ENCODE results near the gene NHEJ1. TPM values are rescaled to one million over a fixed set of nuclear protein-coding genes. Genes with fewer than 3 reads are reported as not detected.

The NHEJ1 gene
- total and polyA plus RNA-seq, 2 of the 13 experiments (the other 11 are each of a cell fraction or from before 2014, with no cell fraction given), result 30.0 to 30.7 TPM

DNA sequence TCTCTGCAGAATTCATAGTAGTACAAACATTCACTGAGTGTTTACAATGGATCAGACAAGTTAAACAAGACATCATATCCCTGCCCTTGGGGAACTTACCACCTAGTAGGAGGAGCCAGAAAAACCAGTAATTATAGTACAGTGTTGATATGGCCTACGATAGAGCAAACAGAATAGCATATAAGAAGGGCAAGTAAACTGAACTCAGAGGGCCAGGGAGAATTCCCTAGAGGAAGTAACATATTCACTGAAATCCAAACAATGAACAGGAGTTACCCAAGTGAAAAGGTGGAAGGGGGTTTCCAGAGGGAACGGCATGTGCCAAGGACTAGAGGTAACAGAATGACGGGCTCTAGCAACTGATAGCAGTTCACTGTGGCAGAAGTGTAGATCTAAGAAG is 34.1 kb downstream of the NHEJ1 start (continued):
- TF ChIP-seq, protein P1, sequence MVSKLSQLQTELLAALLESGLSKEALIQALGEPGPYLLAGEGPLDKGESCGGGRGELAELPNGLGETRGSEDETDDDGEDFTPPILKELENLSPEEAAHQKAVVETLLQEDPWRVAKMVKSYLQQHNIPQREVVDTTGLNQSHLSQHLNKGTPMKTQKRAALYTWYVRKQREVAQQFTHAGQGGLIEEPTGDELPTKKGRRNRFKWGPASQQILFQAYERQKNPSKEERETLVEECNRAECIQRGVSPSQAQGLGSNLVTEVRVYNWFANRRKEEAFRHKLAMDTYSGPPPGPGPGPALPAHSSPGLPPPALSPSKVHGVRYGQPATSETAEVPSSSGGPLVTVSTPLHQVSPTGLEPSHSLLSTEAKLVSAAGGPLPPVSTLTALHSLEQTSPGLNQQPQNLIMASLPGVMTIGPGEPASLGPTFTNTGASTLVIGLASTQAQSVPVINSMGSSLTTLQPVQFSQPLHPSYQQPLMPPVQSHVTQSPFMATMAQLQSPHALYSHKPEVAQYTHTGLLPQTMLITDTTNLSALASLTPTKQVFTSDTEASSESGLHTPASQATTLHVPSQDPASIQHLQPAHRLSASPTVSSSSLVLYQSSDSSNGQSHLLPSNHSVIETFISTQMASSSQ (IDR thresholded peaks at IDR 0.05; ENCODE audit: low read depth), result no peak; the same call in 1 of the 2 replicates
- TF ChIP-seq, protein P1 (CRISPR knock-in tag; IDR thresholded peaks at IDR 0.05; ENCODE audit: borderline replicate concordance), result no peak; the same call in 1 of the 2 replicates
- TF ChIP-seq TARDBP (CRISPR knock-in tag; IDR thresholded peaks at IDR 0.05) (peak; percentile 59; the same call in 1 of the 2 replicates), ZNF550 (CRISPR knock-in tag; IDR thresholded peaks at IDR 0.05; ENCODE audit: borderline replicate concordance) (no peak), ZFAT (CRISPR knock-in tag; conservative IDR thresholded peaks at IDR 0.05) (no peak), SNAPC2 (CRISPR knock-in tag; IDR thresholded peaks at IDR 0.05) (no peak), ZNF7 (CRISPR knock-in tag; IDR thresholded peaks at IDR 0.05) (no peak), ZNF331 (CRISPR knock-in tag; IDR thresholded peaks at IDR 0.05) (peak; percentile 17; the same call in 1 of the 2 replicates), NRL (CRISPR knock-in tag; IDR thresholded peaks at IDR 0.05; ENCODE audit: borderline replicate concordance) (no peak), NFE2L1 (CRISPR knock-in tag; IDR thresholded peaks at IDR 0.05; ENCODE audit: borderline replicate concordance) (no peak), ZNF703 (CRISPR knock-in tag; IDR thresholded peaks at IDR 0.05; ENCODE audit: borderline replicate concordance) (no peak), NCOA2 (CRISPR knock-in tag; IDR thresholded peaks at IDR 0.05) (peak; percentile 29; the same call in 1 of the 2 replicates), ATM (IDR thresholded peaks at IDR 0.05; ENCODE audit: borderline replicate concordance) (no peak), KDM5A (IDR thresholded peaks at IDR 0.05; ENCODE audit: borderline replicate concordance, low read length) (no peak), ZBTB3 (CRISPR knock-in tag; IDR thresholded peaks at IDR 0.05; ENCODE audit: borderline replicate concordance, low read depth) (no peak), ZNF160 (CRISPR knock-in tag; IDR thresholded peaks at IDR 0.05) (no peak), JDP2 (CRISPR knock-in tag; IDR thresholded peaks at IDR 0.05; ENCODE audit: borderline replicate concordance) (no peak), MEIS1 (CRISPR knock-in tag; IDR thresholded peaks at IDR 0.05; ENCODE audit: borderline replicate concordance) (no peak), ZFP36 (IDR thresholded peaks at IDR 0.05; ENCODE audit: borderline replicate concordance, low read depth, low read length, partially characterized antibody) (no peak), HMGA1 (CRISPR knock-in tag; conservative IDR thresholded peaks at IDR 0.05) (no peak)
- TF ChIP-seq, protein P2, sequence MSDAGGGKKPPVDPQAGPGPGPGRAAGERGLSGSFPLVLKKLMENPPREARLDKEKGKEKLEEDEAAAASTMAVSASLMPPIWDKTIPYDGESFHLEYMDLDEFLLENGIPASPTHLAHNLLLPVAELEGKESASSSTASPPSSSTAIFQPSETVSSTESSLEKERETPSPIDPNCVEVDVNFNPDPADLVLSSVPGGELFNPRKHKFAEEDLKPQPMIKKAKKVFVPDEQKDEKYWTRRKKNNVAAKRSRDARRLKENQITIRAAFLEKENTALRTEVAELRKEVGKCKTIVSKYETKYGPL (CRISPR knock-in tag; IDR thresholded peaks at IDR 0.05), result no peak
- TF ChIP-seq, protein P3, sequence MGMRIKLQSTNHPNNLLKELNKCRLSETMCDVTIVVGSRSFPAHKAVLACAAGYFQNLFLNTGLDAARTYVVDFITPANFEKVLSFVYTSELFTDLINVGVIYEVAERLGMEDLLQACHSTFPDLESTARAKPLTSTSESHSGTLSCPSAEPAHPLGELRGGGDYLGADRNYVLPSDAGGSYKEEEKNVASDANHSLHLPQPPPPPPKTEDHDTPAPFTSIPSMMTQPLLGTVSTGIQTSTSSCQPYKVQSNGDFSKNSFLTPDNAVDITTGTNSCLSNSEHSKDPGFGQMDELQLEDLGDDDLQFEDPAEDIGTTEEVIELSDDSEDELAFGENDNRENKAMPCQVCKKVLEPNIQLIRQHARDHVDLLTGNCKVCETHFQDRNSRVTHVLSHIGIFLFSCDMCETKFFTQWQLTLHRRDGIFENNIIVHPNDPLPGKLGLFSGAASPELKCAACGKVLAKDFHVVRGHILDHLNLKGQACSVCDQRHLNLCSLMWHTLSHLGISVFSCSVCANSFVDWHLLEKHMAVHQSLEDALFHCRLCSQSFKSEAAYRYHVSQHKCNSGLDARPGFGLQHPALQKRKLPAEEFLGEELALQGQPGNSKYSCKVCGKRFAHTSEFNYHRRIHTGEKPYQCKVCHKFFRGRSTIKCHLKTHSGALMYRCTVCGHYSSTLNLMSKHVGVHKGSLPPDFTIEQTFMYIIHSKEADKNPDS (CRISPR knock-in tag; IDR thresholded peaks at IDR 0.05), result 0 out of 2 replicates have a peak, but pooled peaks have one; percentile 53
- TF ChIP-seq, protein P4, sequence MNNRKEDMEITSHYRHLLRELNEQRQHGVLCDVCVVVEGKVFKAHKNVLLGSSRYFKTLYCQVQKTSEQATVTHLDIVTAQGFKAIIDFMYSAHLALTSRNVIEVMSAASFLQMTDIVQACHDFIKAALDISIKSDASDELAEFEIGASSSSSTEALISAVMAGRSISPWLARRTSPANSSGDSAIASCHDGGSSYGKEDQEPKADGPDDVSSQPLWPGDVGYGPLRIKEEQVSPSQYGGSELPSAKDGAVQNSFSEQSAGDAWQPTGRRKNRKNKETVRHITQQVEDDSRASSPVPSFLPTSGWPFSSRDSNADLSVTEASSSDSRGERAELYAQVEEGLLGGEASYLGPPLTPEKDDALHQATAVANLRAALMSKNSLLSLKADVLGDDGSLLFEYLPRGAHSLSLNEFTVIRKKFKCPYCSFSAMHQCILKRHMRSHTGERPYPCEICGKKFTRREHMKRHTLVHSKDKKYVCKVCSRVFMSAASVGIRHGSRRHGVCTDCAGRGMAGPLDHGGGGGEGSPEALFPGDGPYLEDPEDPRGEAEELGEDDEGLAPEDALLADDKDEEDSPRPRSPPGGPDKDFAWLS (CRISPR knock-in tag; IDR thresholded peaks at IDR 0.05; ENCODE audit: borderline replicate concordance), result no peak

All from HepG2 (cell line).